Measurements from ENCODE around the gene GSKIP.

GRCh38 chr14:96410119-96410518 lies 46.8 kb downstream of the GSKIP start:
- TF ChIP-seq CTCF (IDR thresholded peaks at IDR 0.05), result no peak
- TF ChIP-seq POLR2A (IDR thresholded peaks at IDR 0.05), result no peak

Measured in uterus (tissue), 2 donors.